Upper lobe of right lung (tissue), 1 donor: ENCODE results near the gene SLC44A3. TPM values are rescaled to one million over a fixed set of nuclear protein-coding genes. Genes with fewer than 3 reads are reported as not detected.

Experiments
- ATAC-seq: fragments of 200-7000 bp; cut with Tn5 transposase; one replicate; pipeline ENCODE4 v1.9.1; 2020; ENCODE audit warnings: mild to moderate bottlenecking, moderate library complexity
- DNase-seq: peaks from one replicate; pipeline ENCODE4 v3.0.0-alpha.2; 2020
- H3K27ac ChIP-seq: fragments of 200-600 bp; one replicate; pipeline ENCODE4 v1.8.0; 2022
- H3K27me3 ChIP-seq: fragments of 200-600 bp; one replicate; pipeline ENCODE4 v1.8.0; 2022; ENCODE audit warnings: mild to moderate bottlenecking
- H3K36me3 ChIP-seq: fragments of 200-600 bp; one replicate; pipeline ENCODE4 v1.8.0; 2022
- H3K4me1 ChIP-seq: fragments of 200-600 bp; one replicate; pipeline ENCODE4 v1.8.0; 2022
- H3K4me3 ChIP-seq: fragments of 200-600 bp; one replicate; pipeline ENCODE4 v1.8.0; 2022; ENCODE audit warnings: mild to moderate bottlenecking
- H3K9me3 ChIP-seq: fragments of 200-600 bp; one replicate; pipeline ENCODE4 v1.8.0; 2022
- intact Hi-C: fragments of 100-400 bp; cut with DNase I; formaldehyde crosslinking; loops from one replicate; pipeline ENCODE4 v1.11.0; 2022
- total RNA-seq: library from RNA; stranded (reverse); fragmentation: NEBNext Ultra II Directional; extraction: Animal tissue kit (Norgen Biotek cat#: 25700); gene quantifications from one replicate; pipeline ENCODE4 v1.2.1, GENCODE V29; 2021
- TF ChIP-seq, protein P1 (sequence below): fragments of 200-600 bp; IDR thresholded peaks from one replicate; pipeline ENCODE4 v1.8.0; 2022; ENCODE audit warnings: antibody characterized with exemption
- donor health status: DM: no; HTN: yes; CAD: no; lungs with severe emphysema.

SLC44A3 gene
- total RNA-seq, 1 donor from 2014 or later: 31.6 TPM

DNA sequence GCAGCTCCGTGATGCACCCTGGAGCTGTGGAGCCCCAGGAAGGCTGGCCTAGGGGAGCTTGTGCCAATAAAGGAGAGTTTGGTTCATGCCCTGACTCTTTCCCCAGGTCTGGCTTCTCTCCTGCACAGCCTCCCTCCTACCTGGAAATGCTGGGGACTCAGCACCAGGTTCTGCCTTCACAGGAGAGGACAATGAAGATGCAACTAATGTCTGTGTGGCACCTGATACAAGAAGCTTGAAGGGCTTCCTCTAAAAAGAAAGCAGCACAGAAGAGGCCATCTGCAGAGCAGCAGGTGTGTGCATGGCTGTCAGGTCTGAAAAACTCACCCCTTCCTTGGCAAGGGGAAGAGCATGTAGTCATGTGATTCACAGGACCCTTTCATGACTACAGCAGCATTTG, 43.7 kb upstream of the SLC44A3 start:
- ATAC-seq (no peak), DNase-seq (no peak)
- H3K36me3 ChIP-seq: no peaks in the 10 kb centered on the region
- H3K4me1 ChIP-seq: peaks cover 7% of the 10 kb centered on the region
- no peaks in the 10 kb centered on the region for H3K27me3 ChIP-seq
- no peaks in the 10 kb centered on the region for H3K9me3 ChIP-seq
- H3K27ac ChIP-seq: no peak overlapping the region
- TF ChIP-seq, protein P1, sequence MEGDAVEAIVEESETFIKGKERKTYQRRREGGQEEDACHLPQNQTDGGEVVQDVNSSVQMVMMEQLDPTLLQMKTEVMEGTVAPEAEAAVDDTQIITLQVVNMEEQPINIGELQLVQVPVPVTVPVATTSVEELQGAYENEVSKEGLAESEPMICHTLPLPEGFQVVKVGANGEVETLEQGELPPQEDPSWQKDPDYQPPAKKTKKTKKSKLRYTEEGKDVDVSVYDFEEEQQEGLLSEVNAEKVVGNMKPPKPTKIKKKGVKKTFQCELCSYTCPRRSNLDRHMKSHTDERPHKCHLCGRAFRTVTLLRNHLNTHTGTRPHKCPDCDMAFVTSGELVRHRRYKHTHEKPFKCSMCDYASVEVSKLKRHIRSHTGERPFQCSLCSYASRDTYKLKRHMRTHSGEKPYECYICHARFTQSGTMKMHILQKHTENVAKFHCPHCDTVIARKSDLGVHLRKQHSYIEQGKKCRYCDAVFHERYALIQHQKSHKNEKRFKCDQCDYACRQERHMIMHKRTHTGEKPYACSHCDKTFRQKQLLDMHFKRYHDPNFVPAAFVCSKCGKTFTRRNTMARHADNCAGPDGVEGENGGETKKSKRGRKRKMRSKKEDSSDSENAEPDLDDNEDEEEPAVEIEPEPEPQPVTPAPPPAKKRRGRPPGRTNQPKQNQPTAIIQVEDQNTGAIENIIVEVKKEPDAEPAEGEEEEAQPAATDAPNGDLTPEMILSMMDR: no peak
- H3K4me3 ChIP-seq: no peak overlapping the region
- intact Hi-C loops: no loop called here

DNA sequence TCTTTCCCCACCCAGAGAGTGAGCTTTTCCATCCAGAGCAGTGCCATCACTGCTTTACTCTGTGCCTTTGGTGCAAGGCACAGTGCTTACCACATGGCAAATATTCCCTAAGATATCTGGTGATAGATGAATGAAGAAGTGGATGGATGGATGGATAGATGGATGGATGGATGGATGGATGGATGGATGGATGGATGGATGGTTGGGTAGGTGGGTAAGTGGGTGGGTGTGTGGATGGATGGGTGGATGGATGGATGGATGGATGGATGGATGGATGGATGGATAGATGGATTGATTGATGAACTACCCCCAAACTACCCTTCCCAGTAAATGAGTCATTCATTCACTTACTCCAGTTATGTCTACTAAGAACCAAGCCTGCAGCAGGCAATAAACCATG, 42.9 kb upstream of the SLC44A3 start:
- ATAC-seq: no peak
- H3K4me1 ChIP-seq: peaks cover 4% of the 10 kb centered on the region
- H3K9me3 ChIP-seq: no peaks in the 10 kb centered on the region
- no peak overlapping the region for H3K27ac ChIP-seq
- no peaks in the 10 kb centered on the region for H3K36me3 ChIP-seq
- no peak overlapping the region for H3K4me3 ChIP-seq
- TF ChIP-seq, protein P1: no peak
- intact Hi-C loops: no loop called here
- no peak for DNase-seq
- no peaks in the 10 kb centered on the region for H3K27me3 ChIP-seq

DNA sequence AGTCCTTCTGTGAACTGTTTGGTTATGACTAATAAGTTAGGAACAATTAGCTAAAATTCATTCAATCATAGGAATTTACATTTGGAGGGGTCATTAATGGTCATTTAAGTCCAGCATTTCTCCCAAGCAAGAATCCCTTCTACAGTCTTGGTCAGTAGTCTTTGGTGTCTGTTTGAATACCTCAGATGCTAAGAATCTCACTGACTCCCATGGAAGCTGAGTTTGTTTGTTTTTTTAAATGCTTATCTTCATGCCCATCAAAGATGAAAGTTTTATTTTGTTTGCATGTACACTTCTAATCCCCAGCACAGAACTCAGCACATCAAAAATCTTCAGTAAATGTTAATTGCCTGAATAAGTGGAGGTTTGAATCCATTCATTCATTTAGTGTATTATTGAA, 41.3 kb upstream of the SLC44A3 start:
- peaks cover 6% of the 10 kb centered on the region for H3K4me1 ChIP-seq
- TF ChIP-seq, protein P1: no peak
- H3K36me3 ChIP-seq: no peaks in the 10 kb centered on the region
- no peaks in the 10 kb centered on the region for H3K9me3 ChIP-seq
- intact Hi-C loops: no loop called here
- no peak overlapping the region for H3K27ac ChIP-seq
- no peak for DNase-seq
- H3K27me3 ChIP-seq: no peaks in the 10 kb centered on the region
- no peak overlapping the region for H3K4me3 ChIP-seq
- no peak for ATAC-seq

DNA sequence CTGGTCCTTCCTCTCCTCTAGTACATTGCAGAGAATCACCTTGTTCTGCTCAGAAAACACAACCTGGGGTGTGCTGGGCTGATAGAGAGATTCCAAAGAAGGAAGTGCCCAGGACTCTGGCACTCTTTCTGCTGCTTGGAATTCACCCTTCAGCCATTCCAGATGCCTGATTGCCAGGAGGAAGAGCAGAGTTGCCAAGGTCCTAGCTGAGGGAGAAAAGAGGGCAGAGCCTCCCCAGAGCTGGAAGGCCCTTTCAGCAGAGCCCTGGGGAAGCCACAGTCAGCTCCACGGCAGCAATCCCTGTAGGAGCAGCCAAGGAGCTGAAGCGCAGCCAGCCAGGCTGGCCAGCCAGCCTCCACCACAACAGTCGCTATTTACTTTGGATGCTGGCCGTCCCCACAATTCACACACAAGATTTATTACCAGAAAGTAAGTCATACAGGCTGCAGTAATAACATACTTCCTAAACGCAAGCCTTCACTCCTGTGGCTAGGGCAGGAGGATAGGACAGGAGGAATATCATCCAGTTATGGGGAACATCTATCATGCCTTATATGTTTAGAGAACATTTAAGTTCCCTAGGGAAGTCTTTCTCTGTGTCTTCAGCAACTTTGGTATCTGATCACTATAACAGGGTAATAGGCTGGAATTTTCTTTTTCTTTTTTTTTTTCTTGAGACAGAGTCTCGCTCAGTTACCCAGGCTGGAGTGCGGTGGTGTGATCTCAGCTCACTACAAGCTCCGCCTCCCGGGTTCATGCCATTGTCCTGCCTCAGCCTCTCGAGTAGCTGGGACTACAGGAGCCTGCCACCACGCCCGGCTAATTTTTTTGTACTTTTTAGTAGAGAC, 36.6 kb upstream of the SLC44A3 start:
- DNase-seq: peak; percentile 88
- intact Hi-C loops: no loop called here
- ATAC-seq: peak; percentile 92
- H3K27me3 ChIP-seq: no peaks in the 10 kb centered on the region
- H3K36me3 ChIP-seq: no peaks in the 10 kb centered on the region
- H3K4me3 ChIP-seq: peak overlapping the region; percentile 20
- H3K9me3 ChIP-seq: no peaks in the 10 kb centered on the region
- peaks cover 10% of the 10 kb centered on the region for H3K4me1 ChIP-seq
- H3K27ac ChIP-seq: peak overlapping the region; percentile 76
- TF ChIP-seq, protein P1: no peak

DNA sequence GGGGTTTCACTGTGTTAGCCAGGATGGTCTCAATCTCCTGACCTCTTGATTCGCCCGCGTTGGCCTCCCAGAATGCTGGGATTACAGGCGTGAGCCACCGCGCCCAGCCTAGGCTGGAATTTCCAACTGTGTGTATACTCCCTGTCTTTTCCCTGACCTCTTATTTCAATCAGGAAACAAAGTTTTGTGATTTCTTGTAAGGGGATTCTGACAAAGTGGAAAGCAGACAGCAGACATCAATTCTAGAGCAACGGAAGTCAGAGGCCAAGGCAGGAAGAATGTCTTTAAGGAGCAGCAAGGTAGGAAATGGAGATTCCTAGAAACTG, 36.0 kb upstream of the SLC44A3 start:
- no peak for DNase-seq
- no peaks in the 10 kb centered on the region for H3K36me3 ChIP-seq
- H3K9me3 ChIP-seq: no peaks in the 10 kb centered on the region
- H3K27ac ChIP-seq: peak overlapping the region; percentile 76
- peak overlapping the region; percentile 20 for H3K4me3 ChIP-seq
- peak; percentile 2 for ATAC-seq
- intact Hi-C loops: no loop called here
- peaks cover 10% of the 10 kb centered on the region for H3K4me1 ChIP-seq
- H3K27me3 ChIP-seq: no peaks in the 10 kb centered on the region
- TF ChIP-seq, protein P1: no peak
